M059J (cell line): ENCODE results near the gene SELENOV. TPM values are rescaled to one million over a fixed set of nuclear protein-coding genes. Genes with fewer than 3 reads are reported as not detected.

ENCODE experiments used
- DNase-seq: peaks from one replicate; pipeline ENCODE4 v3.0.0-alpha.2; 2012; ENCODE audit warnings: low read depth
- total RNA-seq: library from RNA; depleted of rRNA; stranded (reverse); fragments of >200 nt; shearing (Covaris generic); gene quantifications from 2 replicates; pipeline ENCODE4 v1.2.3, GENCODE V29; 2014; rRNA removed

SELENOV gene
- total RNA-seq, 1 experiment from 2014 or later = not detected

GRCh38 chr19:39557811-39558623 lies 43.1 kb downstream of the SELENOV start:
- DNase-seq = peak; percentile 70

- no peak for DNase-seq
These were observed 43.7 kb downstream of the SELENOV start for GRCh38 chr19:39558624-39559117.

- DNase-seq = peak; percentile 93
These were observed 48.5 kb downstream of the SELENOV start for GRCh38 chr19:39563408-39563807.

GRCh38 chr19:39566064-39566463 lies 51.1 kb downstream of the SELENOV start:
- DNase-seq = no peak

- DNase-seq = peak; percentile 80
These were observed 53.7 kb downstream of the SELENOV start for GRCh38 chr19:39568604-39569003.

Other genes starting within 250 kb of the SELENOV start
- gene IFNL2, start 246.7 kb upstream of the SELENOV start, total RNA-seq = not detected in 2 replicates
- gene IFNL1, start 218.7 kb upstream of the SELENOV start, total RNA-seq = 1.3 TPM in 1 of 2 replicates, not detected in the other
- gene LRFN1, start 194.3 kb upstream of the SELENOV start, total RNA-seq = 0.12 TPM in 1 of 2 replicates, not detected in the other
- gene GMFG, start 179.1 kb upstream of the SELENOV start, total RNA-seq = 0.54 and 3.2 TPM in 2 replicates
- gene SAMD4B, start 172.7 kb upstream of the SELENOV start, total RNA-seq = 45.0 and 96.3 TPM in 2 replicates
- 69.0 and 79.3 TPM in 2 replicates for gene PAF1, start 124.0 kb upstream of the SELENOV start, total RNA-seq
- gene MED29, start 123.8 kb upstream of the SELENOV start, total RNA-seq = 46.7 and 47.3 TPM in 2 replicates
- 6.0 and 10.8 TPM in 2 replicates for gene ZFP36, start 108.3 kb upstream of the SELENOV start, total RNA-seq
- gene PLEKHG2, start 102.5 kb upstream of the SELENOV start, total RNA-seq = 8.6 and 11.7 TPM in 2 replicates
- gene RPS16, start 79.2 kb upstream of the SELENOV start, total RNA-seq = 26.6 and 28.7 TPM in 2 replicates
- 68.4 and 97.7 TPM in 2 replicates for gene SUPT5H, start 69.6 kb upstream of the SELENOV start, total RNA-seq
- 88.1 and 93.0 TPM in 2 replicates for gene TIMM50, start 34.3 kb upstream of the SELENOV start, total RNA-seq
- gene DLL3, start 16.2 kb upstream of the SELENOV start, total RNA-seq = 0.86 and 2.3 TPM in 2 replicates
- 7.4 and 8.9 TPM in 2 replicates for gene EID2B, start 17.7 kb downstream of the SELENOV start, total RNA-seq
- gene EID2, start 25.0 kb downstream of the SELENOV start, total RNA-seq = 16.4 and 20.0 TPM in 2 replicates
- not detected in 2 replicates for gene LGALS13, start 87.4 kb downstream of the SELENOV start, total RNA-seq
- not detected in 2 replicates for gene LGALS16, start 140.8 kb downstream of the SELENOV start, total RNA-seq
- not detected in 2 replicates for gene LGALS14, start 189.3 kb downstream of the SELENOV start, total RNA-seq
- gene CLC, start 222.9 kb downstream of the SELENOV start, total RNA-seq = not detected in 2 replicates